ENCODE measurements around the gene GRAMD1A.

- no peak for TF ChIP-seq GATA2 (IDR thresholded peaks at IDR 0.05; ENCODE audit: low read depth, low read length)
- no peak for TF ChIP-seq GATA3 (IDR thresholded peaks at IDR 0.05; ENCODE audit: low read depth, low read length)
Observed at GRCh38 chr19:35027851-35028599, 27.9 kb downstream of the GRAMD1A start.

Data from SH-SY5Y (cell line).